Left ventricle myocardium inferior (tissue), 1 donor: ENCODE results near the gene PALLD. TPM values are rescaled to one million over a fixed set of nuclear protein-coding genes. Genes with fewer than 3 reads are reported as not detected.
A peak's percentile ranks its signal among the peaks of the same experiment; 100 is the strongest.

Source experiments
- DNase-seq: peaks from one replicate; pipeline ENCODE4 v3.0.0-alpha.2; 2020
- H3K27ac ChIP-seq: fragments of 200-600 bp; replicated peaks from 2 replicates; pipeline ENCODE4 v1.8.0; 2021
- H3K27me3 ChIP-seq: fragments of 200-600 bp; 2 replicates; pipeline ENCODE4 v1.8.0; 2021; ENCODE audit warnings: low read depth
- H3K36me3 ChIP-seq: fragments of 200-600 bp; 2 replicates; pipeline ENCODE4 v1.8.0; 2021
- H3K4me1 ChIP-seq: fragments of 200-600 bp; 2 replicates; pipeline ENCODE4 v1.8.0; 2021
- H3K4me3 ChIP-seq: fragments of 200-600 bp; 2 replicates; pipeline ENCODE4 v1.8.0; 2021; ENCODE audit warnings: mild to moderate bottlenecking, moderate library complexity
- H3K9me3 ChIP-seq: fragments of 200-600 bp; replicated peaks from 2 replicates; pipeline ENCODE4 v1.8.0; 2021
- CTCF ChIP-seq: fragments of 200-600 bp; IDR thresholded peaks from 2 replicates; pipeline ENCODE4 v1.8.0; 2021; ENCODE audit warnings: antibody characterized with exemption, mild to moderate bottlenecking, borderline replicate concordance
- intact Hi-C: fragments of 100-400 bp; cut with micrococcal nuclease; formaldehyde crosslinking; loops from one replicate; pipeline ENCODE4 v1.11.0; 2022
- total RNA-seq: library from RNA; stranded (reverse); fragmentation: NEBNext Ultra II Directional; extraction: Animal tissue kit (Norgen Biotek cat#: 25700); gene quantifications from one replicate; pipeline ENCODE4 v1.2.1, GENCODE V29; 2021
- donor health status: DM: no; HTN: yes; CAD: no; lungs with severe emphysema.

PALLD gene
- total RNA-seq, 1 donor from 2014 or later: 871 TPM

GRCh38 chr4:168584321-168584771, 87.5 kb downstream of the PALLD start:
- intact Hi-C loops: loop anchor here (10.0 kb wide), 2 partner anchors 110 to 330 kb away; no protein-coding TSS in a partner anchor
- Histone ChIP-seq H3K27me3 (no peaks in the 10 kb centered on the region), H3K9me3 (peaks cover 18% of the 10 kb centered on the region), H3K27ac (no peak overlapping the region), H3K36me3 (no peaks in the 10 kb centered on the region), H3K4me3 (no peak overlapping the region), H3K4me1 (peaks cover 46% of the 10 kb centered on the region)
- no peak for DNase-seq
- no peak for TF ChIP-seq CTCF

- Histone ChIP-seq H3K4me1 (peaks cover 48% of the 10 kb centered on the region), H3K27ac (peak overlapping the region; percentile 43)
These were observed 88.6 kb downstream of the PALLD start for GRCh38 chr4:168585168-168586091.

DNA sequence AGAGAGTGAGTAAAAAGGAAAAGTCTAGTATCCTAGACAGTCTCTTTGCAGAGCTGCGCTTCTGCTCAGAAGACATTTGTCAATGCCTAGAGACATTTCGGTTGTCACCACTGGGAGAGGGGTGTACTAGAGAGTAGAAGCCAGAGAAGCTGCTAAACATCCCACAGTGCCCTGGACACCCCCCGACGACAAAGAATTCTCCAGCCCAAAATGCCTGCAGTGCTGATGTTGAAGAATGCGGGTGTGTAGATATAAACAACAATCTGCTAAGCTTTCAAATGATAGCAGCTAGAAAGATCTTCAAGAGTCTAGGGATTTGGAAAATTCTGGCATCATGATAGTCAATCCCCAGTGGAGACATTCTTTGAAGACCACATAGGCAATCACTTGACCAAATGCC, 90.1 kb downstream of the PALLD start:
- Histone ChIP-seq H3K27me3 (no peaks in the 10 kb centered on the region), H3K27ac (peak overlapping the region; percentile 65), H3K9me3 (peaks cover 4% of the 10 kb centered on the region), H3K4me3 (peak overlapping the region; percentile 7), H3K36me3 (no peaks in the 10 kb centered on the region), H3K4me1 (peaks cover 48% of the 10 kb centered on the region)
- no peak for TF ChIP-seq CTCF
- no peak for DNase-seq
- intact Hi-C loops: loop anchor here (10.0 kb wide), 2 partner anchors 108 to 328 kb away; no protein-coding TSS in a partner anchor

More at GRCh38 chr4:168585168-168586091, 88.6 kb downstream of the PALLD start:
- intact Hi-C loops: loop anchor here (10.0 kb wide), 2 partner anchors 109 to 329 kb away; no protein-coding TSS in a partner anchor
- Histone ChIP-seq H3K9me3 (peaks cover 18% of the 10 kb centered on the region), H3K36me3 (no peaks in the 10 kb centered on the region), H3K4me3 (no peak overlapping the region), H3K27me3 (no peaks in the 10 kb centered on the region)
- TF ChIP-seq CTCF: peak; percentile 85
- DNase-seq: peak; percentile 78

- Histone ChIP-seq H3K27me3 (no peaks in the 10 kb centered on the region), H3K9me3 (no peaks in the 10 kb centered on the region), H3K27ac (peak overlapping the region; percentile 65), H3K4me3 (peak overlapping the region; percentile 7), H3K4me1 (peaks cover 48% of the 10 kb centered on the region), H3K36me3 (no peaks in the 10 kb centered on the region)
- peak; percentile 25 for DNase-seq
- TF ChIP-seq CTCF: no peak
- intact Hi-C loops: loop anchor here (10.0 kb wide), 2 partner anchors 107 to 327 kb away; no protein-coding TSS in a partner anchor
These were observed 90.7 kb downstream of the PALLD start for GRCh38 chr4:168587411-168588125.

- intact Hi-C loops: loop anchor here (10.0 kb wide), 2 partner anchors 106 to 326 kb away; no protein-coding TSS in a partner anchor
- Histone ChIP-seq H3K9me3 (no peaks in the 10 kb centered on the region), H3K4me3 (no peak overlapping the region), H3K27me3 (no peaks in the 10 kb centered on the region), H3K27ac (peak overlapping the region; percentile 65), H3K36me3 (no peaks in the 10 kb centered on the region), H3K4me1 (peaks cover 57% of the 10 kb centered on the region)
- no peak for TF ChIP-seq CTCF
- no peak for DNase-seq
These were observed 92.2 kb downstream of the PALLD start for GRCh38 chr4:168588916-168589531.
